ENCODE data around the gene ST3GAL2.

- no peak for TF ChIP-seq TP53 (CRISPR knock-in tag; IDR thresholded peaks at IDR 0.05)
- TF ChIP-seq CTCF (IDR thresholded peaks at IDR 0.05): no peak
- no peak for TF ChIP-seq HMGXB4 (CRISPR knock-in tag; IDR thresholded peaks at IDR 0.05)
- no peak for TF ChIP-seq ARID4B (CRISPR knock-in tag; IDR thresholded peaks at IDR 0.05; ENCODE audit: borderline replicate concordance)
- TF ChIP-seq JAZF1 (CRISPR knock-in tag; IDR thresholded peaks at IDR 0.05): no peak
- no peak for TF ChIP-seq CREB1 (CRISPR knock-in tag; IDR thresholded peaks at IDR 0.05)
- no peak for TF ChIP-seq EMX1 (CRISPR knock-in tag; IDR thresholded peaks at IDR 0.05)
These were observed 5.3 kb downstream of the ST3GAL2 start for GRCh38 chr16:70433458-70434103.

Data from WTC11 (cell line).